Fibroblast of pulmonary artery (primary cell): Measurements from ENCODE around the gene SEMA5A.
A peak's percentile ranks its signal among the peaks of the same experiment; 100 is the strongest.

Source experiments
- DNase-seq: peaks from one replicate; pipeline ENCODE4 v3.0.0-alpha.2; 2010; ENCODE audit warnings: low read depth
- H3K4me3 ChIP-seq: replicated peaks from 2 replicates; pipeline ENCODE4 v1.5.1; 2011; ENCODE audit warnings: low read depth, mild to moderate bottlenecking, control low read depth, low read length, moderate library complexity
- TF ChIP-seq, protein P1 (sequence below): IDR thresholded peaks from 2 replicates; pipeline ENCODE4 v1.5.1; 2011; ENCODE audit warnings: mild to moderate bottlenecking, control low read depth, low read length, inconsistent platforms; ENCODE audit errors: missing control alignments

Gene SEMA5A

DNA sequence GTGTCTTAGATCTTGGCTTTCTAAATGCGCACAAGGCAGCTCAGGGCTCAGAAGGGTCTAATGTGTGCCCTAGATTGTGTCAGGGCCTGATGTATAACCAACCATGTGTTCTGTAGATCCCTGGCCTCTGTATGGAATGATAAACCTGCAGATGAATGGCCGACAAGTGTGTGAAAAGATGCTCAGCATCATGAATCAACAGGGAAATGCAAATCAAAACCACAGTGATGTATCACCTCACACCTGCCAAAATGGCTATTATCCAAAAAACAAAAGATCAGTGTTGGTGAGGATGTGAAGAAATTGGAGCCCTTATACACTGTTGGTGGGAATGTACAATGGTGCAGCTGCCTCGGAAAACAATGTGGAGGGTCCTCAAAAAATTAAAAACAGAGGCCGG is 489.8 kb downstream of the SEMA5A start:
- TF ChIP-seq, protein P1, sequence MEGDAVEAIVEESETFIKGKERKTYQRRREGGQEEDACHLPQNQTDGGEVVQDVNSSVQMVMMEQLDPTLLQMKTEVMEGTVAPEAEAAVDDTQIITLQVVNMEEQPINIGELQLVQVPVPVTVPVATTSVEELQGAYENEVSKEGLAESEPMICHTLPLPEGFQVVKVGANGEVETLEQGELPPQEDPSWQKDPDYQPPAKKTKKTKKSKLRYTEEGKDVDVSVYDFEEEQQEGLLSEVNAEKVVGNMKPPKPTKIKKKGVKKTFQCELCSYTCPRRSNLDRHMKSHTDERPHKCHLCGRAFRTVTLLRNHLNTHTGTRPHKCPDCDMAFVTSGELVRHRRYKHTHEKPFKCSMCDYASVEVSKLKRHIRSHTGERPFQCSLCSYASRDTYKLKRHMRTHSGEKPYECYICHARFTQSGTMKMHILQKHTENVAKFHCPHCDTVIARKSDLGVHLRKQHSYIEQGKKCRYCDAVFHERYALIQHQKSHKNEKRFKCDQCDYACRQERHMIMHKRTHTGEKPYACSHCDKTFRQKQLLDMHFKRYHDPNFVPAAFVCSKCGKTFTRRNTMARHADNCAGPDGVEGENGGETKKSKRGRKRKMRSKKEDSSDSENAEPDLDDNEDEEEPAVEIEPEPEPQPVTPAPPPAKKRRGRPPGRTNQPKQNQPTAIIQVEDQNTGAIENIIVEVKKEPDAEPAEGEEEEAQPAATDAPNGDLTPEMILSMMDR = no peak
- H3K4me3 ChIP-seq = no peak overlapping the region
- DNase-seq = no peak

DNA sequence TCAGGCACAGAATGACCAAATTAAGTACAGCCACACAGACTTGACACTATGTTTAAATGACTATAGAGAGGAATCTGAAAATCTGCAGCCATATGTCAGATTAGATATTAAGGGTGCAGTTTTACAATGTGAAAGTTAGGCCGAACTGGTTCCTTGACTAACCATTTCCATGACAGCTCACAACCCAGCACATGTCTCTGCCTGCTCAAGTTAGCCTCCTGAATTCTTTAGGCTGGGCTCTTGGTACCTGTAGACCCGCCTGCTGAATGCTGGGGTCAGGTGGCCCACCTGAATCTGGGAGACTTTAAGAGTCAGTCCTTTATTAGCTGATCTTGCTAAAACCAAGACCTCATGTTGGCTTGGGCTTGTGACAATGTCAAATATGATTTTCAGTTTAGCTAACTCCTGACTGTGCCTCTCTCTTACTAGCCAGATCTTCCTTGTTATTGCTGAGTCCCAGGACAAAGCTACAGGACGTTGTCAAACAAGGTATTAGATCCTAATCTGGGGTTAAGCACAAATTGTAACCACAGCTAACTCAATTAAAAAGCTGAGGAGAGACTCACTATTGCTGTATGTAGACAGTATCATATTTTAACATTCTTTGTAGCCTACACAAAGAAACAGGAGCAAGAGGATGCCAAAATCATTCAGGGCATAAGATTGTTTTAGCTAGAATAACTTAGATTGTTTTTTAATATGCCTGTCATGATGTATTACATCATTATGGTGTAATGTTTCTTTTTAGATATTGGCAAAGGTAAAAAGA is 490.9 kb downstream of the SEMA5A start:
- DNase-seq = peak; percentile 18
- TF ChIP-seq, protein P1 = no peak
- H3K4me3 ChIP-seq = no peak overlapping the region

DNA sequence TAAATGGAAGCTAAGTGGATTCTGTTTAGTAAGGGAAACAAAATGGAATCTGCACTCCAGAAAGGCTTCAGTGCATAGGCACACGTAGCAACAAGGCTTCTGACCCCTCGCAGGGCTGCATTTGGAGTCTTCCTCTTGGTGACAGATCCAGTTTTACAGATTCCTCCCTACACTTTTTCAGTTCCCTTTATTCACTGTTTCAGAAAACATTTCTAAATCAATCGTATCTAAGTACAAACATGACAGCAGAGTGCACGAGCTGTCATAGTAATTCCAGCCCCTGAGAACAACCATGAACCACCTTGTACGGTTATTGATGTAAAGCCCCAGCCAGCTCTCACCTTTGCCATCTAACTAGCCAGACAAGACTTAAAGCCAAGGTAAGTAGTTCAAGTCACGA is 491.6 kb downstream of the SEMA5A start:
- no peak overlapping the region for H3K4me3 ChIP-seq
- no peak for DNase-seq
- TF ChIP-seq, protein P1 = no peak

DNA sequence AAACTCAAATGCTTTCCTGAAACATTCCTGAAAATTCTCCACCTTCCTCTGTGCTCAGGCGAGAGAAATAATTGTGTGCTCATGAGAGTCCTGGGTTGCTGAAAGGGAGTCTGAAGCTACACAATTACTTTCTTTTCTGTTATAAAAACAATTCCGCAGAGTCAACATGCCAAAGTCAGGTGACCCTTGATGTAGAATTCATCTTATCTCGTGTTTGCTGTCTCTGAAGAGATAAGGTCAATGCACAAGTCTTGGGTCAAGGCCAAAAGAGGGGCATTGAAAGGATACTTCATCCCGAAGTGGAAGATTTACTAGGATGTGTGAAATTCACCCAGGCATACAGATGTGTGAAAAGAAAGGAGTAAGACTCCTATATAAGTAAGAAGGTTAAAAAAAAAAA is 493.5 kb downstream of the SEMA5A start:
- no peak for DNase-seq
- TF ChIP-seq, protein P1 = no peak
- H3K4me3 ChIP-seq = no peak overlapping the region

GRCh38 chr5:9051779-9052178 is 494.1 kb downstream of the SEMA5A start:
- no peak for DNase-seq
- TF ChIP-seq, protein P1 = no peak
- no peak overlapping the region for H3K4me3 ChIP-seq

- no peak overlapping the region for H3K4me3 ChIP-seq
- DNase-seq = no peak
- TF ChIP-seq, protein P1 = no peak
Measured at GRCh38 chr5:9047932-9048331, 497.9 kb downstream of the SEMA5A start.
